Neural crest cell (in vitro differentiated cells): ENCODE data around the gene METTL13. TPM values are rescaled to one million over a fixed set of nuclear protein-coding genes. Genes with fewer than 3 reads are reported as not detected.

Source experiments
- DNase-seq: peaks from one replicate; pipeline ENCODE4 v3.0.0; 2021; ENCODE audit warnings: low read depth, mixed read lengths, low spot score
- H3K27ac Mint-ChIP-seq: one replicate; pipeline ENCODE4 v1.8.0; 2021; ENCODE audit warnings: mild to moderate bottlenecking, mixed read lengths; ENCODE audit not compliant: unreplicated experiment
- H3K27me3 Mint-ChIP-seq: 2 replicates; pipeline ENCODE4 v1.8.0; 2021; ENCODE audit warnings: low read depth, mild to moderate bottlenecking, mixed read lengths
- H3K36me3 Mint-ChIP-seq: 2 replicates; pipeline ENCODE4 v1.8.0; 2021; ENCODE audit warnings: low read depth, mild to moderate bottlenecking, mixed read lengths
- H3K4me1 Mint-ChIP-seq: 2 replicates; pipeline ENCODE4 v1.8.0; 2021; ENCODE audit warnings: mixed read lengths
- H3K4me3 Mint-ChIP-seq: one replicate; pipeline ENCODE4 v1.8.0; 2021; ENCODE audit warnings: mild to moderate bottlenecking, mixed read lengths
- H3K9me3 Mint-ChIP-seq: 2 replicates; pipeline ENCODE4 v1.8.0; 2021; ENCODE audit warnings: mixed read lengths
- CTCF ChIP-seq: fragments of 200-600 bp; sonication (generic); conservative IDR thresholded peaks from 2 replicates; pipeline ENCODE4 v1.5.0; 2021; ENCODE audit warnings: antibody characterized with exemption, mild to moderate bottlenecking
- total RNA-seq: library from RNA; stranded (reverse); gene quantifications from 2 replicates; pipeline ENCODE4 v1.2.1, GENCODE V29; 2021

Gene METTL13
- total RNA-seq, 1 donor from 2014 or later = 35.6 TPM

DNA sequence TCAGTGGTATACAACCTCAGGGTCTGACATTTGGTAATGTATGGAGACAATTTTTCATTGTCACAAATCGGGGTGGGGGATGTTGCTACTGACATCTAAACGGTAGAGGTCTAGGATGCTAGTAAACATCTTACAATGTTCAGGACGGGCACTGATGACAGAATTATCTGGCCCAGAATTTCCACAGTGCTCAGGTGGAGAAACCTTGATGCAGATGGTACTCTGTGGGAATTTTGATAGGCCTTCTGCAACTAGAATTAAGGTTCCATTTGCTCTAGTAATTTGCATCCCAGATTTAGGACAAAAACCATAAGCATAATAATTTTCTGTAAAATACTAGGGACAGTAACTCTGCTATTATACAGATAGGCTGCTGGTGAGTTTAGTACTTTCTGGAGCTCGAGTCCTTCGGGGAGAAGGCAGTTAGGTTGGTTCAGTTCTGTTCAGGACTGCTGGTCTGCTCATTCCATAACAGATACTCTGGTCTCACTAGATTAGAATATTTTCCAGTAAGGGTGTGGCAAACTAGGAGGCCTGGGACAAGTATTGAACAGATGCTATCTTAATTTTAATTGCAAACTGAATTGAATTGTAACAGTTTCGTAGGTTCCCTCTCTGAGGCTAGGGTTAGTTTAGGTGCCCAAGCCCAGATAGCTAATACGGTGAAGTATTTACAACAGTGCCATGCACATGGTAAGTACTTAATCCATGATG is 11.4 kb downstream of the METTL13 start:
- H3K27me3 Mint-ChIP-seq = no peaks in the 10 kb centered on the region
- DNase-seq = no peak
- H3K9me3 Mint-ChIP-seq = no peaks in the 10 kb centered on the region
- H3K27ac Mint-ChIP-seq = no peak overlapping the region
- peaks cover 27% of the 10 kb centered on the region for H3K36me3 Mint-ChIP-seq
- H3K4me3 Mint-ChIP-seq = no peak overlapping the region
- TF ChIP-seq CTCF = no peak
- no peaks in the 10 kb centered on the region for H3K4me1 Mint-ChIP-seq

DNA sequence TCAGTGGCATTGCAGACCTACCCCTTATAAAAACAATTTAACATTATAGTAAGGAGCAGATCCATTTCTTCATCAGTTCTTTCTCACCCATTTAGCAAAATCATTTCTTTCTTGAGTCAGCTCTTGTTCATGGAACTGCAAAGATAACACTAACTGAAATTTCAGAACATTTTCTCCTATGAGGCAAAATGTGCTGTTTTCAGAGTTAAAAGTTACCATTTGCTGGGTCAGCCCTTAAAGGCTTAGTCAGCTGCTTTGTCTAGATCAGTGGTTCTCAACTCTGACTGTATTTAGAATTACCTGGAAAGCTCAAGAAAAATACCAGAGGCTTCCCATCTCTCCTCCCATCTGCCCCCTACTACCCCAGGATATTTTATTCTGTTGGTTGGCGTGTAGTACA is 12.2 kb downstream of the METTL13 start:
- Mint-ChIP-seq H3K27ac (no peak overlapping the region), H3K27me3 (no peaks in the 10 kb centered on the region), H3K36me3 (peaks cover 23% of the 10 kb centered on the region), H3K4me3 (no peak overlapping the region), H3K4me1 (no peaks in the 10 kb centered on the region), H3K9me3 (no peaks in the 10 kb centered on the region)
- no peak for DNase-seq
- no peak for TF ChIP-seq CTCF

GRCh38 chr1:171794085-171794484 is 12.6 kb downstream of the METTL13 start:
- TF ChIP-seq CTCF = no peak
- H3K27ac Mint-ChIP-seq = no peak overlapping the region
- H3K36me3 Mint-ChIP-seq = peaks cover 23% of the 10 kb centered on the region
- H3K27me3 Mint-ChIP-seq = no peaks in the 10 kb centered on the region
- H3K4me3 Mint-ChIP-seq = no peak overlapping the region
- H3K4me1 Mint-ChIP-seq = no peaks in the 10 kb centered on the region
- H3K9me3 Mint-ChIP-seq = no peaks in the 10 kb centered on the region
- DNase-seq = no peak

GRCh38 chr1:171796592-171796991 is 15.1 kb downstream of the METTL13 start:
- Mint-ChIP-seq H3K36me3 (peaks cover 16% of the 10 kb centered on the region), H3K27ac (no peak overlapping the region), H3K27me3 (no peaks in the 10 kb centered on the region), H3K9me3 (no peaks in the 10 kb centered on the region), H3K4me1 (no peaks in the 10 kb centered on the region), H3K4me3 (no peak overlapping the region)
- DNase-seq = no peak
- no peak for TF ChIP-seq CTCF

DNA sequence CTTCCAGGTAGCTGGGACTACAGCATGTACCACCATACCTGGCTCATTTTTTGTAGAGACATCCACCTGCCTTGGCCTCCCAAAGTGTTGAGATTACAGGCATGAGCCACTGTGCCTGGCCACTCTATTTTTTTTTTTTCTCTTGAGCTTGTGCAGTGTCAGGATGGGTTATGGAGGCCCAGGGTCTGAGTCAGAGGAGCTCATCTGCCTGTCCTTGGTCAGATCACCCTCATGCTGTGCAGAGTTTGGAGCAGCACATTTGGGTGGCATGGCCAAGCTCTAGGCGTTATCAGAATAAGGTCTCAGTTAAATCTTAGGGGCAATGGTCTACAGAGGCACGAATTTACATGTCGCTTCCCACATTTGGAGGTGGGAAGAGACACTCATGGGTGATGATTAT is 16.9 kb downstream of the METTL13 start:
- H3K27me3 Mint-ChIP-seq = no peaks in the 10 kb centered on the region
- no peak for TF ChIP-seq CTCF
- H3K4me3 Mint-ChIP-seq = no peak overlapping the region
- peaks cover 12% of the 10 kb centered on the region for H3K36me3 Mint-ChIP-seq
- no peaks in the 10 kb centered on the region for H3K9me3 Mint-ChIP-seq
- no peak for DNase-seq
- no peak overlapping the region for H3K27ac Mint-ChIP-seq
- no peaks in the 10 kb centered on the region for H3K4me1 Mint-ChIP-seq
